Stimulated activated CD8-positive, alpha-beta memory T cell treated with anti-CD3 and anti-CD28 coated beads, Interleukin-12 subunit alpha, Interleukin-12 subunit beta, amount 100 ng/mL, for 24 hours (primary cell): ENCODE measurements around the gene DSC3.
"Not testable (repeated sequence)": the region's sequence is repeated elsewhere in the genome, so short reads cannot be mapped to it uniquely, and the experiment has no call there.

Source experiments
- DNase-seq: peaks from one replicate; pipeline ENCODE4 v3.0.0-alpha.2; 2020; ENCODE audit errors: extremely low read depth

The DSC3 gene

GRCh38 chr18:31041271-31042083, 1.1 kb downstream of the DSC3 start:
- DNase-seq: no peak

DNA sequence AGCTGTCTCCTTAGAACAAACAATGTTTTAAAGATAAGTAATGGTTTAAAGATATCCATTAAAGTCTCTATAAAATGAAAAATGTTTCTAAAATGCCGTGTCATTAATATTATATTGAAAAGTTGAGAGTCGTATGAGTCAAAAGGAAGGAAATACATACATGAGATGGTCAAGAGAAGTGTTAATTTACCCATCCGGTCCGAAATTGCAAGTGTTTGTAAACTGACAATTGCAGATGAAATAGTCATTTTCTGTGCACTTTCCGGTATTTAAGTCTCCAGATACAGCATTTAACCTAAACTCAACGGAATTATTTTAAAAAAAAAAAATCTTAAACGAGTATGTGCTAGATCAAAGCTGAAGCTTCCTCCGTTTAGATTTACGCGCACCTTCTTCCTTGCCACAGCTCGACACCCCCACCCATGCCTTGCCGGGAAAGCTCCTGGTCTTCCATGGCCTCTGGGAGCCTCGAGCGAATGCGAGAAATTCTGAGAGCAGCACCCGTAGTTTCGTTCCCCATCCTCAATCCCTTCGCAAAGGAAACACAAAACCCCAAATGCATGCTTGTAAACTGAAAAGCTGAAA, 1.8 kb downstream of the DSC3 start:
- no peak for DNase-seq

GRCh38 chr18:31039426-31039825, 3.1 kb downstream of the DSC3 start:
- no peak for DNase-seq

DNA sequence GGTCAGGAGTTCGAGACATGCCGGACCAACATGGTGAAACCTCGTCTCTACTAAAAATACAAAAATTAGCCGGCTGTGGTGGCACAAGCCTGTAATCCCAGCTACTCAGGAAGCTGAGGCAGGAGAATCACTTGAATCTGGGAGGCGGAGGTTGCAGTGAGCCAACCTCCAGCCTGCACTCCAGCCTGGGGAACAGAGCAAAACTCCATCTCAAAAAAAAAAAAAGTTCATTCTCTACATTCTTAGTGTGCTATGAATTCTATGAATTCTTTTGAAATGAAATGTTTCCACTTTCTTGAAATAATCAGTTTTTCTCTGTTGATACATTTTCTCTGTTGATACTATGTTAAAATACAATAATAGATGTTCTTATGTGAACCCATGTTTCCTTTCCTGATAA, 4.9 kb downstream of the DSC3 start:
- DNase-seq: not testable (repeated sequence)

GRCh38 chr18:31034541-31034940, 8.0 kb downstream of the DSC3 start:
- no peak for DNase-seq

- DNase-seq: no peak
Observed at GRCh38 chr18:31030574-31031278, 11.8 kb downstream of the DSC3 start.

DNA sequence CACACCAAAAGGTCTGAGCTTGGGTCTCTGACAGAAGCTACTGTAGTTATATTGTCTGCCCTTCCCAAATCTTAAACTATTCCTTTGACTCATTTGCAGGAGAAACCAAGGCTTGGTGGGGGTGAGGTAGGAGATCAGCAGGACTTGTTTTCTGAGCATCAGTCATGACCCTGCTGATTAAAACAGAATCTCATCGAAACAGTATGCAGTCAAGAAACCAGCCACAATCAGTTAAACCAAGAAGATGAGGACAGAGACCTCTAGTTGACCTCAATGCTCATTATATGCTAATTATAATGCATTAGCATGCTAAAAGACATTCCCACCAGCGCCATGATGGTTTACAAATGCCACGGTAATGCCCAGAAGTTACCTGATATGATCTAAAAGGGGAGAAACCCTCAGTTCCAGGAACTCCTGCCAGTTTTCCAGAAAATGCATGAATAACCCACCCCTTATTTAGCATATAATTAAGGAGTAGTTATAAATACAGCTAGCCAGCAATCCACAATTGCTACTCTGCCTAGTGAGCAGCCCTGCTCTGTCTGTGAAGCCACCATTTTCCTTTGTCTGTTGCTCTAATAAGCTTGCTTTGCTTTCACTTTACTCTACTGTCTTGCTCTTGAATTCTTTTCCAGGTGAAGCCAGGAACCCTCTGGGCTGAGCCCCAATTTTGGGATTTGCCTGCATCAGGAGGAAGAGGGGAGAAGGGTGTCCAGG, 26.7 kb downstream of the DSC3 start:
- DNase-seq: no peak

- not testable (repeated sequence) for DNase-seq
Observed at GRCh38 chr18:31011455-31011854, 31.1 kb downstream of the DSC3 start.

DNA sequence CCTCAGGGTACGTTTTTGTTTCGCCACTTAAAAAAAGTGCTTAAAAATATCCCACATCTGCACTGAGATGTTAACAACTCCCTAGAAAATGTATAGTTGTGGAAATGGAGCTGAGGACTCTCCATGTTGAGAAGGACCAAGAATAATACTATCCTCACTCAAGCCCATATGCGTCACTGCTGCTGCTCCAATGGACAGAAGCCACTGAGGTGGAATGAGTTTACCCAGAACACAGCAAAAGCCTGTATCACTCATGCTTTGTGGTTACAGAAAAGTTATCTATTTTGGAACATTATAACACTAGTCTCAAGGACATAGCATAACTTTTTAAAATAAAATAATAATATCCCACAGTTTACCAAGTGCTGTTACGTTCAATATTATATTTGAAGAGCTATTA, 31.9 kb downstream of the DSC3 start:
- DNase-seq: no peak

GRCh38 chr18:30999887-31000628, 42.5 kb downstream of the DSC3 start:
- DNase-seq: no peak

- DNase-seq: no peak
Observed at GRCh38 chr18:30999186-30999585, 43.4 kb downstream of the DSC3 start.

- no peak for DNase-seq
Observed at GRCh38 chr18:30997223-30997622, 45.3 kb downstream of the DSC3 start.

GRCh38 chr18:30992231-30992630, 50.3 kb downstream of the DSC3 start:
- DNase-seq: no peak

DNA sequence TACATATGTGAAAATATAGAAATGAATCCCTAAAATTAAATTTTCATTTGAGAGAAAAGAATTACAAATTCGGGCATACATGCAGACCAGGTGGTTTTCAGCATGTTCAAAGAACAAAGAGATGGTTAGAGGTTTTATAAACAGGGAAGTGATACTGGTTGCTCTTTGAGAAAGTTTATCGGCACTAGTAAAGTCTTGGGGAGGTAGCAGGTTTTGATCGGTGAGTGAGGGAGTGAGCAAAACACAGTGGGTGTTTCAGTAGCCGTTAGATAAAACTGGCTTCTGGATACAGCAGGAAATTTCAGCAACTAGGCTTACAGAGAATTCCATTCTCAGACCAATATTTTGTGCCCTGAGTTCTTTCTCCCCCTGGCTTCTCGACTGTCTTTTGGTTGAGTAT, 51.1 kb downstream of the DSC3 start:
- no peak for DNase-seq

DNA sequence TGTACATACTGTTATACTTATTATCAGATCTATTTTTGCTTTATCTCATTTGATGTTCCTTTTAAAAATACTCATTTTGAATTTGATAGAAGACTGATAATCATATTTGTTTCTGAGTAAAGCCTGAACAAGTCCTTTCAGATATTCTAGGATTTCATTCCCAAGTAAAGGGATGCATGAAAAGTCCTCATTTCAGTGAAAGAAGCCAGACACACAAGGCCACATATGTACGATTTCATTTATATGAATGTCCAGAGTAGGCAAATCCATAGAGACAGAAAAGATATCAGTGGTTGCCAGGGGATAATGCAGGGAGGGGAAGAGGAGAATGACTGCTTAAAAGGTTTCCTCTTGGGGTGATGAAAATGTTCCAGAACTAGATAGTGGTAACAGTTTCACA, 53.4 kb downstream of the DSC3 start:
- no peak for DNase-seq

- DNase-seq: no peak
Observed at GRCh38 chr18:30988440-30988839, 54.1 kb downstream of the DSC3 start.

DNA sequence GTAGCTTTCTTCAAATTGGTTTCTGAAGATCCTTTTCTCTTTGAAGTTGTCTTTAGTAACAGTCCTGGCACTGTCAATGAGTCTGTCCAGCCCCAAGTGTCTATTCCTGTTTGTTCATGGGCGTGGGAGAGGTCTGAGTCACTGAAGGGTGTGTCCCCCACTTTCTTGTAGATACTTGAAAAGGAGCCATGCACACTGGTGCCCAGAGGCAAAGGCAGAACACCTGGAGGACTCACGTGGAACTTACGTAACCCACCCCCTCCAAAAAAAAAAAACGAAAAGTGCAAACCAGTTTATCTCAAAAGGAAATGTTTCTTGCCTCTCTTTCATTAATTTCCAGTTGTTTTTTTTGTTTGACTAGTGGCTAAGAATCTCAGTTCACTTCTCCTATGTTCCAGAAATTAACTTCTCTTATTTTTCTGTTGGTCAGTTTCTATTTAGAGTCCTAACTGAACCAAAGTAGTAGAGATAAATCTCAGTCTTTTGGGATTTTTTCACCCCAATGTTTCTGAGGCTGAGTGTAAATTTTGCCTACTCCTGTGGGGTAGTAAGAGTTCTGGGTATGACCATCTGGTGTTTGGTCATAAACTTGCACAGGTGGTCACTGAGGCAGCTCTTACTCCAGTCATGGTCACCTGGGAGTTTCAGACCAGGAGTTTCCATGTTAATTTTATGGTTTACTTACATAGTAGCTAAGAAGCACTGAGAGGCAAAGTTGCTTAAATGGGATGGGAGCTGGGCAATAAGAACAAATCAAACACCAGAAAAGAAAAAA, 54.9 kb downstream of the DSC3 start:
- DNase-seq: no peak

- DNase-seq: no peak
Observed at GRCh38 chr18:30985753-30986152, 56.8 kb downstream of the DSC3 start.

DNA sequence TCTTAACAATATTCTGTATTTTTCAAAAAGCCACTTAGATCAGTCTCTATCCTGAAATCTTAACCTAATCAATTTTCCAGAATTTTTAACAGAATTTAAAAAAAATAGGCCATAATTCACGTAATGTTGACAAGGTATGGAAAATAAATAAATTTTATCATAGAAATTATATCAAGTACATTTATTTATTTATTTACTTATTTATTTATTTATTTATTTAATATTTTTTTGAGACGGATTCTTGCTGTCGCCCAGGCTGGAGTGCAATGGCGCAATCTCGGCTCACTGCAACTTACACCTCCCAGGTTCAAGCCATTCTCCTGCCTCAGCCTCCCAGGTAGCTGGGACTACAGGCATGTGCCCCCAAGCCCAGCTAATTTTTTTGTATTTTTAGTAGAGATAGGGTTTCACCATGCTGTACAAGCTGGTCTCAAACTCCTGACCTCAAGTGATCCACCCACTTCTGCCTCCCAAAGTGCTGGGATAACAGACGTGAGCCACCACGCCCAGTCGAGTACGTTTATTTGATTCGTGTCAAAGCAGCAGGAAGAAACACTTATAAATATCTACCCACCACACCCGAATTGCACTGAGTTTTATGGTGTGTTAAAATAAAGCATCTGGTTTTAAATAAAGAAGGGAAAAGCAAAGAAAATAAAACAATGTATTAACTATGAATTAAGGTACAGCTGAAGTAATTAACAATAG, 60.1 kb downstream of the DSC3 start:
- no peak for DNase-seq

GRCh38 chr18:30978091-30978490, 64.5 kb downstream of the DSC3 start:
- DNase-seq: not testable (repeated sequence)
